HG03460 (cell line): Measurements from ENCODE around the gene THSD8.

ENCODE experiments used
- ATAC-seq: cut with Tn5 transposase; IDR thresholded peaks from one replicate; pipeline ENCODE4 v1.9.1; 2021; ENCODE audit not compliant: unreplicated experiment

The THSD8 gene

DNA sequence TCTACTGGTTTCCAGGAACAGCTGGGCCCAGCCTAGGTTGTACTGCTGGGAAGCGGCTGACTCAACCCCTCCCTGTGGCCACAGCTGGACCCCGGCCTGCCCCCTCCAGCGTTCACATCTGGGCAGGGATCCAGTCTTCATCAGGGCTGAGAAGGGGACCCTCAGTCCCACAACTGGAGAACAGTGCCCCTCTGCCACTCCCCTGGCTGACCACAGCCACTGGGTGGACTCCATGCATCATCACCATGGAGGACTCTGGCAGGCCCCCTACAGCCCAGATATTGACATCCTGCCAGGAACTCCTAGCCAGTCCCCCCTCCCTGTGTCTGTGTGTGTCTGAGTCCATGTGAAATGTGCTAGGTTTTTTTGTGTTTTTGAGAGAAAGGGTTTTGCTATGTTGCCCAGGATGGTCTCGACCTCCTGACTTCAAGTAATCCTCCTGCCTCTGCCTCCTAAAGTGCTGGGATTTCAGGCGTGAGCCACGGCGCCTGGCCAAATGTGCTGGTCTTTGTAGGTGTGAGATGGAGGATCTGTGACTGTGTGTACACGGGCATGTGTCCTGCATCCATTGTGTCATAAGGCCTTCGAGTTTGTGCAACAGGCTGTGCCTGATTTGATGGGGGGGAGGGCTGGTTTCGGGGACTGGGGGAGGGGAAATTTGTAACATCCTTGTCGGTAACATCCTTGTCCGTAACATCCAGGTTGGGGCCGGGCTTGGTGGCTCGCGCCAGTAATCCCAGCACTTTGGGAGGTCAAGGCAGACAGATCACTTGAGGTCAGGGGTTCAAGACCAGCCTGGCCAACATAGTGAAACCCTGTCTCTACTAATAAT lies 22.5 kb upstream of the THSD8 start:
- ATAC-seq: no peak

DNA sequence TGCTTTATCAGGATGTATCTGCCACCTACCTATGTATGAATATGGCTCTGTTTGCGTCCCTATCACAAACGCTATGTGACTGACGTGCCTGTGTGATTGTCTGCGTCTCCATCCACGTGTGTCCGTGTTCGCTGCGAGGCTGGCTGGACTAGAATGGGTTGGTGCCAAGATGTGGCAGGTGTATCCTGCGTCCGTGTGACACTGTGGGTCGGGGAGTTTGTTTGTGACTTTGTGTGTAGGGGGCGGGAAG lies 19.8 kb upstream of the THSD8 start:
- no peak for ATAC-seq

DNA sequence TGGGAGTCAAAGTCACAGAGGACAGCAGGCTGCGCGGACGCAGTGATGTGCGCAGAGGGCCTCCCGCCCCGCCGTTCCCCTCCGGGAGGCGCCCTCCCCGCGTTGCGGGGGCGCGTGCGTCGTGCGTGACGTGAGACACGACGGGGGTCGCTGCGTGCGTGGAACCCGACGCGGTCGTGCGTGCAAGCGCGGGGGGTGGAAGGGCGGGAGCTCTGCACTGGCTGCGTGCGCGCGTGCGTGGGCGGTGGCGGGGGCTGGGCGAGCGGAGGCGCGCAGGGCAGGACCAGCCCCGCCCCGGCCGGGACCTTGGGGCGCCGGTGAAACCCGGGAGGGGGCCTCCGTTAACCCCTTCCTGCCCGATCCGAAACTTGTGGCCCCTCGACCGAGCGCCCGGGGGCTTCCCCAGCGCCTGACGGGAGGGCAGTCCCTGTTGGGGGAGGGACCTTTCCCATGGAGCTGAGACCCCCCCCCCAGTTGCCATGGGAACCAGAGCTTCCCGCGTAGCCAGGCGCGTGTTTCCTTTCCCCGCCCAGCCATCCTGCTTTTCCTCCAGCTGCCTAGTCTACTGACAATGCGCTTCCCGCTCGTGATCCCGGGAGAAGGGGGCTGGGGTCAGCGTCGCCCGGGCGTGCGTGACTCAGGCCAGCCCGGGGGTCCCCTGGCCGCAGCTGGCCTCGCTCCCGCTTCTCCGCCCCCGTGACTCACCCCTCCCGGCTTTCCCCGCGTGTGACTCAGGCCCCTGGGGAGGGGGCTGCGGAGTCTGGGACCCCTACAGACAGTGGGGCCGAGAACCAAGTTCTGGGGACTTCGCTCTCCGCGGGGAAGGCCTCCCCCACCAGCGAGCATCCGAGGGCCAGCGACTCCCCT lies 19.2 kb upstream of the THSD8 start:
- no peak for ATAC-seq

DNA sequence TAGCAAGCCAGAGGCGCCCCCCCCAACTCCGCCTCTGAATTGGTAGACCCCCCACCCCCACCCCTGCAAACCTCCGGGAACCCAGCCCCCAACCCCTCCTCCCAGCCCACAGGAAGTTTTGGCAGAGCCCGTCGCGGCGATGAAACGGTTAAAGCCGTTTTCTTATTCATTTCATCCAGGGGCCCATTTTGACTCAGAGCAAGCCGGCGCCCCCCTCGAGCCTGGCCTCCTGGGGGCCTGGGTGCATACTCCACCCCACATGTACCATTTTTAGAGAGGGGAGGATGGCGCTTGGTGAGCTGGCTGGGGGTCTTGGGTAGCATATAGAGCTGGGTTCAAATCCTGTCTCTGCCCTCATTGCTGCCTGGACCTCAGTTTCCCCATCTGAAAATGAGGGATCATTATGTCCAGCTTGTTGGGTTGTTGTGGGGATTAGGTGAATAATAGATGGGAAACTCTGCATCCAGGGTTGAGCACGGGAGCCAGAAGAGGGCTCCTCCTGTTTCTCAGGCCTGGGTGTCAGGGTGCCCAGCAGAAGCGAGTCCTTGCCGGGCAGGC lies 18.5 kb upstream of the THSD8 start:
- ATAC-seq: no peak

DNA sequence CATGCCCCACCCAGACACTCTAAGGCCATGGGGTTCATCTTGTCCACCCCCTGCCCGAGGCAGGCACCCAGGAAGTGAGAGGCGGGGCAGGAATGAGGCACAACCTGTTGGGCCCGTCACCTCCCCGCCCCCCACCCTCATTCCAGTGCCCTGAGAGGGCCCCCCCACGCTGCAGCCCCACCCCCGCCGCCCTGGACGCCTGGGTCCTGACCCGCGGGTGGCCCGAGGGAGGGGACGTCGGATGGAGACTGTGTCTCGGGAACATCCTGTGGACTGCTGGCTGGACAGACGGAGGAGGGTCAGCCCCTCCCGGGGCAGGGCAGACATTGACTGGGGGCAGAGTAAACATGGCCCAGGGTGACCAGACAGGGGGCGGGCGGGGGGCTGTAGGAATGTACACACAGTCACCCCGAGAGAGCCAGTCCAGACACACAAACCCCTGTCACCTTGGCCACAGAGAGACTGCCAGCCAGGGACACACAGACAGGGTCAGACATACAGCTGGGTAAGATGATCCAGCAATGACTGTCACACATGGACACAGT lies 17.9 kb upstream of the THSD8 start:
- ATAC-seq: no peak

DNA sequence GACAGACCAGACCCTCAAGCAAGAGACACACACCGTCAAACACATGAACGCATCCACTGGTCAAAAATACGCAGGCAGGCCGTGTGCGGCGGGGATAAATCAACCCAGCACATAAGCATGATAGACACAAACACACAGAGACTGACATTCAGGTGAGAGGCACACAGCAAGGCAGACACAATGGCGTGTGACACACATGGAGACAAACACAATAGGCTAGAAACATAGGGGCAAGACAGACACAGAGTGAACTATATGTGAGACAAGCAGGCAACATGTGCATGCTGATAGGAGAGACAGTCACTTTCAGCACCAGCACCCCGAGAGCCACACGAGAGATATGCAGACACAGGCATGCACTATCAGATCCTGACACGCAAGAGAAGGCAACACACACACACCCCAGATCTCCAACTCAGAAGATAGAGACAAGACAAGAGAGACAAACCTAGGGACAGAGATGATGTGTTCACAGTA lies 17.4 kb upstream of the THSD8 start:
- ATAC-seq: no peak

DNA sequence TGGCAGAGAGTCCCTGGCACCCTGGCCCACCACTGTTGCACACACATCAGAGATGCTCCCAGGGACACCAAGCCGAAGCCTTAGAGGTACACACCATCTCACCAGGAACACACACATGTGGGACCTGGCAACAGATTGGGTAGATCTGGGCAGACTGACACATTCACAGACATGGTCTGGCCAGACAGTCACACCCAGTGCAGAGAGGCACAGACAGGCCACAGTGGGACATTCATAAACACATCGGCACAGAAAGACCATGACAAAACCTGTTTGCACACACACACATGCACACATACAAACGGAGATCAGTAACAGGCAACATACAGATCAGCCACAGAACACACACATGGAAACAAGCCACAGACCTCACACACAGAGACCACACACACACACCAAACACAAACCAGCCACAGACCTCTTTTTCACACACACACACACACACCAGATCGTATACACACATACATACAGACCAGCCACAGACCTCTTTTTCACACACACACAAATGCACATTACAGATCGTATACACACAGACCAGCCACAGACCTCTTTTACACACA lies 16.9 kb upstream of the THSD8 start:
- ATAC-seq: no peak

DNA sequence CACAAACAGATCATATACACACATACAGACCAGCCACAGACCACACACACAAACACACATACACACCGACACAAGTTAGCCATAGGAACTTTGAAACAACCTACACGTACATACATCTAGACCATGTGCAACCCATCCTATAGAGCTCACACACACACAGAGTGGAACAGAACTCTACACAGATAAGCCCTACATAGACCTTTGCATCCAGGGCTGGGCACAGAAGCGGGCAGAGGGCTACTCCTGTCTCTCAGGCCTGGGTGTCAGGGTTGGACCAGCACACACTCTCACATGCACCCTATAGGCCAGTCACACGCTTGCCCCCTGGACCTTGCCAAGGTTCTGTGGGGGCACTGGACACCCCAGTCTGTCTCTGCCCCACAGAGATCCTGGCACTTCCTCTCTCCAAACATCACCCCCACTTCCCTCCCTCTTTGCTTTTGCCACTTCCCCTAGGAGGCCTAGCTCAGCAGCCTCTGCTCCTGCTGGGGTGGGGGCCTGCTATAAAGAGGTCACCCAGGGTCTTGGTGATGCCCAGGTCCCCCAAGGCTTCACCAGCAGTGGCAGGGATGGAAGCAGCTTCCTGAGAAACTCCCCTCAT lies 16.3 kb upstream of the THSD8 start:
- ATAC-seq: no peak

DNA sequence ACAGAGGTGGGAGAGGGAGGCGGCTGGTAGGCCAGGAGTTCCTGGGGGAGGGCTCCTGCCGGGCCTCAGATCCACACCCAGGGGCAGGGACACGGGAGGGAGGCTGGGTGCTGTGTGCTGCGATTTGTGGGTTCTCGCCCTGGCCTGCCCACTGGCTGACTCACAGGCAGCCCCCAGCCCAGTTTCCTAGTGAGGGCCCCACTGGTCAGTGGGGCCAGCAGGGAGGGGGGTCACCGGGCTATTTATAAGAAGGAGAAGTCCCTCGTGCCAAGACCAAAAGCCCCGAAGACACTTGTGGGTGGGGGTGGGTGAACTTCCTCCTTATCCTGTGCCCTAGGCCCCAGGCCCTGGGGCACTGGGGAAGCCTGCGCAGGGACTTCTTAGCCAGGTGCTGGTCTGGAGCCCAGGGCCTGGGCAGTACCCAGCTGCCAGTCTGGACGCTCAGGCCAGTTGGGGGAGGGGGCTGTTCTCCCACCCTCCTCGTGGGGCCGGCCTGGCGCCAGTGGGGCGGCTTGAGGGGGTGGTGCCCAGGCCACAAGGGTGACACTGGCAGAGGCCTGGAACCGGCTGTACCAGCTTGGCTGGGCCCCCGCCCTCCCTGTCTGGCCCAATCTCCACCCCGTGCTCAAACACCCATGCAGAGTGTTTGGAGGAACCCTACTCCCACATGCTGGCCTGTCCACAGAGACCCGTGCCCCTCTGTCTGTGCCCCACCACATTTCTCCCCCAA lies 15.6 kb upstream of the THSD8 start:
- ATAC-seq: no peak

DNA sequence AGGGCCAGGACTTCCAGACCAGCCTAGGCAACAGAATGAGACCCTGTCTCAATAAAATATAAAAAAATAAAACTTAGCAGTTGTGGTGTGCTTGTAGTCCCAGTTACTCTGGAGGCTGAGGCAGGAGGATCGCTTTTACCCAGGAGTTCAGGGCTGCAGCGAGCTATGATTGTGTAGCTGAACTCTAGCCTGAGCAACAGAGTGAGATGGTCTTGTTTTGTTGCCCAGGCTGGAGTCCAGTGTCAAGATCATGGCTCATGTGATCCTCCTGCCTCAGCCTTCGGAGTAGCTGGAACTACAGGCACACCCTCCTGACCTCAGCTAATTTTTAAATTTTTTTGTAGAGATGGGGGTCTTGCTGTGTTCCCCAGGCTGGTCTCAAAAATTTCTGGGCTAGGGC lies 14.9 kb upstream of the THSD8 start:
- no peak for ATAC-seq

DNA sequence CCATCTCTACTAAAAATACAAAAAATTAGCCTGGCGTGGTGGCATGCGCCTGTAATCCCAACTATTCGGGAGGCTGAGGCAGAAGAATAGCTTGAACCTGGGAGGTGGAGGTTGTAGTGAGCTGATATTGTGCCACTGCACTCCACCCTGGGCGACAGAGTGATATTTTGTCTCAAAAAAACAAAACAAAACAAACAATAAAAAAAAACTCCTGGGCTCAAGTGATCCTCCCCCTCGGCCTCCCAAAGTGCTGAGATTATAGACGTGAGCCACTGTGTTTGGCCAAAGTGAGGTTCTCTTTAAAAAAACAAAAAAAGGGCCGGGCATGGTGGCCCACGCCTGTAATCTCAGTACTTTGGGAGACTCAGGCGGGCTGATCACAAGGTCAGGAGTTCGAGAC lies 14.4 kb upstream of the THSD8 start:
- no peak for ATAC-seq

DNA sequence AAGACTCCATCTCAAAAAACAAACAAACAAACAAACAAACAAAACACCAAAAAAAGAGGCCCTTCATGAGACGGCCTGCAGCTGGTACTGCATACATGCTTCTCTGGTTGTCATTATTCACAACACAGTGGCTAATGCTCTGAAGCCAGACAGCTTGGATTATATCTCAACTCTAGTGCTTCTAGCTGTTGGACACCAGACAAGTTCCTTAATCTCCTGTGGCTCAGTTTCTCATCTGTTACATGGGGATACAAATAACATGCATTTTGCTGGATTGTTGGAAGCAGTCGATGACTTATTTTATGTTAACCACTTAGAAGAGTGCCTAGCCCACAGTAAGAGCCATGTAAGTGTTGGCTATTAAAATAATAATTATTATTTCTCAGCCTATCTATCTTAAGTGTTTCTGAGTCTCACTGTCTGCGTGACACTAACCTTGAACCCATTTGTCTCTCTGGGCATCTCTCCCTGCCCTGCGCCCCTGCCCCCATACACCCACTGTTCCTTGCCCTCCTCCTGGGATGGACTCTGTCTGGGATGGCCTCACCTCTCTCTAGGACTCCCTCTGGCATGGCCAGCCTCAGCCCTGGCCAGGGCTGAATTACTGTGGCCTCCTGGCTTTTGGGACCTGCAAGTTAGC lies 13.7 kb upstream of the THSD8 start:
- no peak for ATAC-seq

DNA sequence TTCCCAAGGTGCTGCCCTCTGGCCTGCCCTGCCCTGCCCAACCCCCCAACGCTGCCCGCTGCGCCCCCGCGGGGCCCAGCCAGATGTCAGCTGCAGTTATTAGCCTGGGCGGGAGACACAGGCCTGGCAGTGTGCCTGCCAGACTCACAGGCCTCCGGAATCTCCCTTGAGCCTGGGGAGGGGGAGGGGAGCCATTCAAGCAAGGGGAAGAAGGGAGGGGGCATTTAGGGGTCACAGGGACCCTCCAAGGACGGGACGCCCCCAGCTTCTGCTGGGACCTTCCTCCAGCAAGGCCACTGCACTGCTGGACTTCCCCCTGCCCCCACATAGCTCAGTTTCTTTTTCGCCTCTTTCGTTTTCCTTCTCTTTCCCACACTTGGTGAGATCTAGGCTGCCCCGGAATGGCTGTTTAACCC lies 13.2 kb upstream of the THSD8 start:
- no peak for ATAC-seq

DNA sequence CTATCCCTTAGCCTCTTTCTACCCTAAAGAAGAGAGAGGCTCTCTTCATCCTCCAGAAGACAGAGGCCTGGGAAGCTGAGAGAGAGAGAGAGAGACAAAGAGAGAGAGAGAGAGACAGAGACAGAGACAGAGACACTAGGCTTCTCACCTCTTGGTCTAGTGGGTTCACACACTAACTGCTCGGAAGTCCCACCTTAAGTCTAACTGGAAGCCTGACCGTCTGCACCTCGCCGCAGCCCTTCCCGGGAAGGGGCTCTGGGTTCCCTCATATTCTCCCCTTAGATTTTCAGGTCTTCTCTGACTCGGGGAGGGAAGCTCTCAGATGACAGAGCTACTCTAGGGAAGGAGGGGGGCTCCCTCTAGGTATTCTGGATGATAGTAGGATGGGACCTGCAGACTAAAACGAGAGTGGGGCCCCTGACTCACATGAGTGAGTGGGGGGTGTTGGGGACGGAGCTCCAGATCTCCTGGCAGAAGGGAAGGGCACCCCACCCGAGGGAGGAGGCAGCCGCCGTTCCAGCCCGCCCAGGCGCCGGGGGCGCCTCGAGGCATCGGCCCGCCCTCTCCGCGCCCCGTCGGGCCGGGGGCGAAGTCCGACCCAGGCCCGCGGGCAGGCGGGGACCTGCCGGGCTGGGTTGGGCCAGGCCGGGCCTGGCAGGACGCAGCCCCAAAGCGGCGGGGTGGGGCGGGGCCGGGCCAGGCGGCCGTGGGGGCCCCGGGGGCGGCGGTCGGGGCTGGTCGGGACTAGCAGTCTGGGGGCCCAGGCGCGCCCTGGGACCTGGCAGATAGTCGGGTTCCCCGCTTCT lies 12.6 kb upstream of the THSD8 start:
- ATAC-seq: no peak

DNA sequence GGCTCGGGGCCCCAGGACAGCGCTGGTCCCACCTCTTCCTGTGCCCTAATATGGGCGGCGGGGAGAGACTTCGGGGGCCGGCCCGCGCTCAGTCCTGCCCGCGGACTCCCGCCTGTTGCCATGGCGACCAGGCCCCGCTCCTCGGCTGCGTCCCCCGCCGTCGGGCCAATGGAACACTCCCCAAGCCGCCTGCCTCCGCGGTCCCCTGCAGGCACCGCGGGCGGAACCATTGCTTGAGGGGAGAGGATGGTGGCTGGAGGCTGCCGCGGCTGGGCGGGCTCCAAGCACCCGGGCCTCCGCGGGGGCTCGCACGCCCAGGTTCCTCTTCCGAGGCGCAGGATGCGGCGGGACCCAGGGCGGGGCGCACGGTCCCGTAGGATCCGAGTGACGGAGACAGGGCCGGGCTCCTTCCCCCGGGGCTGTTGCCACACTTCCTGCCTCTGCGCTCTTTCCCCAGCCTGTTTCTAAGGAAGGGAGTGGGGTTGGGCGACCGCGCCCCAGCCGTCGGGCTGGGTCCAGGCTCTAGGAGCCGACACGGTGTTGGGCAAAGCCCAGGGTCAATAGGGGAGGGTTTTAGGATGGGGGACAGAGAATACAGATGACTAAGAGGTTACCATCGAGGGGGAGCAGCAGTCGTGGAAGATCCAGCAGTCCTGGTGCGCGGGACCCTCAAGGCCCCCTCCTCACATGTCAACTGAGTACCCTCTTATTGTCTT lies 11.8 kb upstream of the THSD8 start:
- ATAC-seq: peak; percentile 33

DNA sequence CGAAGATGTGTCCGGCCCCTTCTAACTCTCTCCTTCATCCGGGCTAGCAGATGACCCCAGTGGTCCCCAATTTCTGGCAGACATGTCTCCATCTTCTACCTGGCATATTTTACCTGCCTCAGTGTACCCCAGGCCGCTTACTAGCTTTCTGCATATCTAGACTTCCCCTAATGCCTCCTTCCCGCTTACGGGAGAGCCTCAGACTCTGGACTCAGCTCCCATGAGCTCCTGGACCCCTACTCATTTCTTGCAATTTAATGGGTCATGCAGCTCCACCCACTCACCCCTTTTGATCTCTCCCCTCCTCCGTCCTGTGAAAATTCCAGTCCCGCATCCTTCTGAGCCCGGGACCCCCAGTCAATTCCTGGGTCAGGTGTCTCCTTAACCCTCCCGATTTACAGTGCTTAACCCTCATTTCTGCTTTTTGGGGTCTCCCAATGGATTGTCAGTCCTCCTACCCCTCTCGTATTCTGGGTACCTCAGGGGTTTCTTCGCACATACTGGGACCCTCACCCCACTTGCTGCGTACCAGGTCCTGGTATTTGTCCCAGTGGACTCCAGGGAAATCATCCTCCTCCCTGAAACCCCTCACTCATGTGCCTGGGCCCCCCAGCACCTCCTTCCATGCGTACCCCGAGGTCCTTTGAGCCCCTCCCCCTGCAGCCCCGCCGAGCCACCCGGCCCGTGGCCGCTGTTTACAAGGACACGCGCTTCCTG lies 11.1 kb upstream of the THSD8 start:
- ATAC-seq: no peak

DNA sequence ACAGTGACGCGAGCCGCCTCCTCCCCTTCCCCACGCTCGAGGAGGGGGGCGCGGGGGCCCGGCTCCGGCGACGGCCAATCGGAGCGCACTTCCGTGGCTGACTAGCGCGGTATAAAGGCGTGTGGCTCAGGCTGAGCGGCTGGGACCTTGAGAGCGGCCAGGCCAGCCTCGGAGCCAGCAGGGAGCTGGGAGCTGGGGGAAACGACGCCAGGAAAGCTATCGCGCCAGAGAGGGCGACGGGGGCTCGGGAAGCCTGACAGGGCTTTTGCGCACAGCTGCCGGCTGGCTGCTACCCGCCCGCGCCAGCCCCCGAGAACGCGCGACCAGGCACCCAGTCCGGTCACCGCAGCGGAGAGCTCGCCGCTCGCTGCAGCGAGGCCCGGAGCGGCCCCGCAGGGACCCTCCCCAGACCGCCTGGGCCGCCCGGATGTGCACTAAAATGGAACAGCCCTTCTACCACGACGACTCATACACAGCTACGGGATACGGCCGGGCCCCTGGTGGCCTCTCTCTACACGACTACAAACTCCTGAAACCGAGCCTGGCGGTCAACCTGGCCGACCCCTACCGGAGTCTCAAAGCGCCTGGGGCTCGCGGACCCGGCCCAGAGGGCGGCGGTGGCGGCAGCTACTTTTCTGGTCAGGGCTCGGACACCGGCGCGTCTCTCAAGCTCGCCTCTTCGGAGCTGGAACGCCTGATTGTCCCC lies 10.4 kb upstream of the THSD8 start, which contains the start of gene JUNB:
JUNB (plus strand) TSS at position 142 of the 706 bp plus-strand sequence; CDS start at position 428, 286 bp downstream.
- peak; percentile 28 for ATAC-seq
